ENCODE measurements around the gene TTC8.

Gene TTC8

GRCh38 chr14:88841741-88842140 lies 17.3 kb downstream of the TTC8 start:
- H3K4me3 ChIP-seq (ENCODE audit: low read length in 2 of 2) = no peak overlapping the region
- no peak overlapping the region for H4K91ac ChIP-seq (ENCODE audit: low read depth, low read length, poor library complexity)
- no peak overlapping the region for H2BK15ac ChIP-seq (ENCODE audit: low read length)
- no peak overlapping the region for H3K27ac ChIP-seq (replicated peaks; ENCODE audit: low read length)
- no peak overlapping the region for H4K8ac ChIP-seq (ENCODE audit: low read depth, low read length)
- no peak for DNase-seq (ENCODE audit: low spot score)
- no peak overlapping the region for H3K4ac ChIP-seq (ENCODE audit: low read length)
- no peak overlapping the region for H2BK5ac ChIP-seq (ENCODE audit: low read length)
- H3K27me3 ChIP-seq (ENCODE audit: control insufficient read depth in 3 of 3, insufficient read depth in 3 of 3, low read depth in 1 of 3, low read length in 3 of 3) = no peaks in the 10 kb centered on the region
- H3K9me3 ChIP-seq (replicated peaks in 1 of 2; ENCODE audit: control insufficient read depth in 2 of 2, insufficient read depth in 1 of 2, low read depth in 1 of 2, low read length in 2 of 2) = no peaks in the 10 kb centered on the region
- H3K9ac ChIP-seq (ENCODE audit: low read depth, low read length, poor library complexity) = no peak overlapping the region
- H2BK12ac ChIP-seq (ENCODE audit: low read length) = no peak overlapping the region
- no peaks in the 10 kb centered on the region for H3K4me1 ChIP-seq (ENCODE audit: control insufficient read depth in 2 of 2, insufficient read depth in 1 of 2, low read depth in 1 of 2, low read length in 2 of 2)
- no peak overlapping the region for H3K23ac ChIP-seq (ENCODE audit: low read depth, low read length, poor library complexity)
- H3K14ac ChIP-seq (ENCODE audit: low read length) = no peak overlapping the region
- no peak overlapping the region for H2AFZ ChIP-seq (ENCODE audit: low read length)
- no peak overlapping the region for H2BK120ac ChIP-seq (ENCODE audit: low read depth, low read length)
- H3K36me3 ChIP-seq (replicated peaks in 1 of 2; ENCODE audit: control insufficient read depth in 2 of 2, insufficient read depth in 2 of 2, low read length in 2 of 2) = peaks cover 2 to 25% of the 10 kb centered on the region in 2 donors
- H3K79me1 ChIP-seq (ENCODE audit: low read depth, low read length) = no peaks in the 10 kb centered on the region
- no CpG with 5 or more reads among the region's 1 CpG for whole genome bisulfite sequencing, 2 donors (ENCODE audit: extremely low coverage in 2 of 2, insufficient read length in 2 of 2, insufficient replicate concordance in 1 of 2)
- H3K4me2 ChIP-seq (ENCODE audit: insufficient read depth, low read length, poor library complexity, severe bottlenecking) = no peak overlapping the region
- no peak overlapping the region for H2AK5ac ChIP-seq (ENCODE audit: low read depth, low read length)
- no peak overlapping the region for H3K18ac ChIP-seq (ENCODE audit: low read length)

- Histone ChIP-seq H2BK120ac (ENCODE audit: low read depth, low read length) (no peak overlapping the region), H3K9ac (ENCODE audit: low read depth, low read length, poor library complexity) (no peak overlapping the region), H3K18ac (ENCODE audit: low read length) (no peak overlapping the region), H3K9me3 (replicated peaks in 1 of 2; ENCODE audit: control insufficient read depth in 2 of 2, insufficient read depth in 1 of 2, low read depth in 1 of 2, low read length in 2 of 2) (no peaks in the 10 kb centered on the region), H3K4ac (ENCODE audit: low read length) (no peak overlapping the region), H2AK5ac (ENCODE audit: low read depth, low read length) (no peak overlapping the region), H3K27ac (replicated peaks; ENCODE audit: low read length) (no peak overlapping the region), H3K4me1 (ENCODE audit: control insufficient read depth in 2 of 2, insufficient read depth in 1 of 2, low read depth in 1 of 2, low read length in 2 of 2) (no peaks in the 10 kb centered on the region), H3K4me3 (ENCODE audit: low read length in 2 of 2) (no peak overlapping the region), H4K8ac (ENCODE audit: low read depth, low read length) (no peak overlapping the region), H3K23ac (ENCODE audit: low read depth, low read length, poor library complexity) (no peak overlapping the region), H3K27me3 (ENCODE audit: control insufficient read depth in 3 of 3, insufficient read depth in 3 of 3, low read depth in 1 of 3, low read length in 3 of 3) (no peaks in the 10 kb centered on the region), H4K91ac (ENCODE audit: low read depth, low read length, poor library complexity) (no peak overlapping the region), H2BK15ac (ENCODE audit: low read length) (no peak overlapping the region), H3K36me3 (replicated peaks in 1 of 2; ENCODE audit: control insufficient read depth in 2 of 2, insufficient read depth in 2 of 2, low read length in 2 of 2) (peaks cover 2 to 25% of the 10 kb centered on the region in 2 donors), H2BK5ac (ENCODE audit: low read length) (no peak overlapping the region), H3K79me1 (ENCODE audit: low read depth, low read length) (no peaks in the 10 kb centered on the region), H2AFZ (ENCODE audit: low read length) (no peak overlapping the region), H3K14ac (ENCODE audit: low read length) (no peak overlapping the region), H3K4me2 (ENCODE audit: insufficient read depth, low read length, poor library complexity, severe bottlenecking) (no peak overlapping the region), H2BK12ac (ENCODE audit: low read length) (no peak overlapping the region)
- WGBS, 2 donors (ENCODE audit: extremely low coverage in 2 of 2, insufficient read length in 2 of 2, insufficient replicate concordance in 1 of 2) = no CpG with 5 or more reads among the region's 1 CpG
- no peak for DNase-seq (ENCODE audit: low spot score)
Measured at GRCh38 chr14:88842414-88842813, 18.0 kb downstream of the TTC8 start.

- no peaks in the 10 kb centered on the region for H3K27me3 ChIP-seq (ENCODE audit: control insufficient read depth in 3 of 3, insufficient read depth in 3 of 3, low read depth in 1 of 3, low read length in 3 of 3)
- no peak overlapping the region for H2BK15ac ChIP-seq (ENCODE audit: low read length)
- no peaks in the 10 kb centered on the region for H3K9me3 ChIP-seq (replicated peaks in 1 of 2; ENCODE audit: control insufficient read depth in 2 of 2, insufficient read depth in 1 of 2, low read depth in 1 of 2, low read length in 2 of 2)
- H3K36me3 ChIP-seq (replicated peaks in 1 of 2; ENCODE audit: control insufficient read depth in 2 of 2, insufficient read depth in 2 of 2, low read length in 2 of 2) = peaks cover 2 to 25% of the 10 kb centered on the region in 2 donors
- H2BK120ac ChIP-seq (ENCODE audit: low read depth, low read length) = no peak overlapping the region
- H3K4me1 ChIP-seq (ENCODE audit: control insufficient read depth in 2 of 2, insufficient read depth in 1 of 2, low read depth in 1 of 2, low read length in 2 of 2) = no peaks in the 10 kb centered on the region
- no peak overlapping the region for H3K14ac ChIP-seq (ENCODE audit: low read length)
- H3K4me2 ChIP-seq (ENCODE audit: insufficient read depth, low read length, poor library complexity, severe bottlenecking) = no peak overlapping the region
- no peak overlapping the region for H3K4me3 ChIP-seq (ENCODE audit: low read length in 2 of 2)
- H3K18ac ChIP-seq (ENCODE audit: low read length) = no peak overlapping the region
- no peak overlapping the region for H2BK12ac ChIP-seq (ENCODE audit: low read length)
- no peak for DNase-seq (ENCODE audit: low spot score)
- H4K91ac ChIP-seq (ENCODE audit: low read depth, low read length, poor library complexity) = no peak overlapping the region
- H3K79me1 ChIP-seq (ENCODE audit: low read depth, low read length) = no peaks in the 10 kb centered on the region
- H3K4ac ChIP-seq (ENCODE audit: low read length) = no peak overlapping the region
- no peak overlapping the region for H3K9ac ChIP-seq (ENCODE audit: low read depth, low read length, poor library complexity)
- no CpG with 5 or more reads among the region's 2 CpGs for WGBS, 2 donors (ENCODE audit: extremely low coverage in 2 of 2, insufficient read length in 2 of 2, insufficient replicate concordance in 1 of 2)
- H3K23ac ChIP-seq (ENCODE audit: low read depth, low read length, poor library complexity) = no peak overlapping the region
- no peak overlapping the region for H2BK5ac ChIP-seq (ENCODE audit: low read length)
- no peak overlapping the region for H4K8ac ChIP-seq (ENCODE audit: low read depth, low read length)
- H2AK5ac ChIP-seq (ENCODE audit: low read depth, low read length) = no peak overlapping the region
- no peak overlapping the region for H3K27ac ChIP-seq (replicated peaks; ENCODE audit: low read length)
- H2AFZ ChIP-seq (ENCODE audit: low read length) = no peak overlapping the region
Measured at GRCh38 chr14:88844980-88845491, 20.6 kb downstream of the TTC8 start.

- H3K14ac ChIP-seq (ENCODE audit: low read length) = no peak overlapping the region
- no peak overlapping the region for H4K8ac ChIP-seq (ENCODE audit: low read depth, low read length)
- no peak overlapping the region for H3K4ac ChIP-seq (ENCODE audit: low read length)
- WGBS, 2 donors (ENCODE audit: extremely low coverage in 2 of 2, insufficient read length in 2 of 2, insufficient replicate concordance in 1 of 2) = no CpG with 5 or more reads among the region's 1 CpG
- H4K91ac ChIP-seq (ENCODE audit: low read depth, low read length, poor library complexity) = no peak overlapping the region
- DNase-seq (ENCODE audit: low spot score) = no peak
- no peak overlapping the region for H3K4me3 ChIP-seq (ENCODE audit: low read length in 2 of 2)
- no peak overlapping the region for H3K18ac ChIP-seq (ENCODE audit: low read length)
- H3K9ac ChIP-seq (ENCODE audit: low read depth, low read length, poor library complexity) = no peak overlapping the region
- H3K27me3 ChIP-seq (ENCODE audit: control insufficient read depth in 3 of 3, insufficient read depth in 3 of 3, low read depth in 1 of 3, low read length in 3 of 3) = no peaks in the 10 kb centered on the region
- H2BK5ac ChIP-seq (ENCODE audit: low read length) = no peak overlapping the region
- no peak overlapping the region for H3K23ac ChIP-seq (ENCODE audit: low read depth, low read length, poor library complexity)
- no peak overlapping the region for H2AK5ac ChIP-seq (ENCODE audit: low read depth, low read length)
- no peak overlapping the region for H2BK120ac ChIP-seq (ENCODE audit: low read depth, low read length)
- no peak overlapping the region for H2AFZ ChIP-seq (ENCODE audit: low read length)
- no peak overlapping the region for H2BK12ac ChIP-seq (ENCODE audit: low read length)
- no peak overlapping the region for H2BK15ac ChIP-seq (ENCODE audit: low read length)
- no peaks in the 10 kb centered on the region for H3K4me1 ChIP-seq (ENCODE audit: control insufficient read depth in 2 of 2, insufficient read depth in 1 of 2, low read depth in 1 of 2, low read length in 2 of 2)
- H3K9me3 ChIP-seq (replicated peaks in 1 of 2; ENCODE audit: control insufficient read depth in 2 of 2, insufficient read depth in 1 of 2, low read depth in 1 of 2, low read length in 2 of 2) = no peaks in the 10 kb centered on the region
- H3K27ac ChIP-seq (replicated peaks; ENCODE audit: low read length) = no peak overlapping the region
- no peak overlapping the region for H3K4me2 ChIP-seq (ENCODE audit: insufficient read depth, low read length, poor library complexity, severe bottlenecking)
- H3K36me3 ChIP-seq (replicated peaks in 1 of 2; ENCODE audit: control insufficient read depth in 2 of 2, insufficient read depth in 2 of 2, low read length in 2 of 2) = peaks cover 0 to 29% of the 10 kb centered on the region in 2 donors
- H3K79me1 ChIP-seq (ENCODE audit: low read depth, low read length) = no peaks in the 10 kb centered on the region
Measured at GRCh38 chr14:88848571-88848970, 24.1 kb downstream of the TTC8 start.
